ENCODE results near the gene TMEM242. TPM values are rescaled to one million over a fixed set of nuclear protein-coding genes. Genes with fewer than 3 reads are reported as not detected.

The TMEM242 gene
- polyA plus RNA-seq, 2 of the 4 experiments (the other 2 are of a cell fraction): 5.3 to 7.4 TPM

DNA sequence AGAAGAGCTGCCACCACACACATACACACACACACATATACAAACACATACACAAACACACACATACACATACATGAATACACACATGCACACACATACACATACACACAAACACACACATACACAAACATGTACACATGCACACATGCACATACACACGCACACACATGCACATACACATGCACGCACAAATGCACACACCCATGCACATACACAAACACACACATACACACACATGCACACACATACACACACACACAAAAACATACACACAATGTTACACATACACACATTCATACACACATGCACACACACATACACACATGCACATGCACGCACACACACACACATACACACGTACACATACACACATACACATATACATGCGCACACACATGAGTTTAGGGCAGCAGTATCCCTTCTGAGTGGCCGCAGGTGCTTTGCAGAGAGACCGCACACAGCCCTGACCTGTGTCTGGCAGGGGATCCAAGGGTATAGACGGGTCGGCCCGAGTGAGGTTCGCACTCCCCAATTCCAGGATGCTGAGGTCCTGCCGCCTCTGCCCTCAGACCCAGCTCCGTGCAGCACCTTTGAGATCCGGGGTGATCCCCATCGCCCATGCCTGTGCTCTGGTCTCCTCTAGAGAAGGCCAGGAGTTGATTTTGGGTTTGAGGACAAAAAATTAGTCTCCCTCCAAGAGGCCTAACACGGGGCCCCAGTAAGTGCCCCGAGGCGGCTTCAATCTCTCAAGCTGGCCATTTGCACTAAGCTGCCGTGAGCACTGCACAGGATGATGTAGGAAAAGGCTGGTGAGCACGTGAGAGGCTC lies 56.8 kb downstream of the TMEM242 start:
- TF ChIP-seq, protein P1, sequence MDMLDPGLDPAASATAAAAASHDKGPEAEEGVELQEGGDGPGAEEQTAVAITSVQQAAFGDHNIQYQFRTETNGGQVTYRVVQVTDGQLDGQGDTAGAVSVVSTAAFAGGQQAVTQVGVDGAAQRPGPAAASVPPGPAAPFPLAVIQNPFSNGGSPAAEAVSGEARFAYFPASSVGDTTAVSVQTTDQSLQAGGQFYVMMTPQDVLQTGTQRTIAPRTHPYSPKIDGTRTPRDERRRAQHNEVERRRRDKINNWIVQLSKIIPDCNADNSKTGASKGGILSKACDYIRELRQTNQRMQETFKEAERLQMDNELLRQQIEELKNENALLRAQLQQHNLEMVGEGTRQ (IDR thresholded peaks at IDR 0.05): no peak
- TF ChIP-seq CEBPB (IDR thresholded peaks at IDR 0.05): no peak
- TF ChIP-seq CBX2 (IDR thresholded peaks at IDR 0.05; ENCODE audit: borderline replicate concordance, low read depth): no peak
- TF ChIP-seq, protein P2, sequence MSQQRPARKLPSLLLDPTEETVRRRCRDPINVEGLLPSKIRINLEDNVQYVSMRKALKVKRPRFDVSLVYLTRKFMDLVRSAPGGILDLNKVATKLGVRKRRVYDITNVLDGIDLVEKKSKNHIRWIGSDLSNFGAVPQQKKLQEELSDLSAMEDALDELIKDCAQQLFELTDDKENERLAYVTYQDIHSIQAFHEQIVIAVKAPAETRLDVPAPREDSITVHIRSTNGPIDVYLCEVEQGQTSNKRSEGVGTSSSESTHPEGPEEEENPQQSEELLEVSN (IDR thresholded peaks at IDR 0.05; ENCODE audit: borderline replicate concordance, low read depth): no peak
- no peak for TF ChIP-seq TP53 (CRISPR knock-in tag; IDR thresholded peaks at IDR 0.05)
- no peak for TF ChIP-seq NPAS2 (CRISPR knock-in tag; IDR thresholded peaks at IDR 0.05; ENCODE audit: borderline replicate concordance)
- TF ChIP-seq FOSL2 (IDR thresholded peaks at IDR 0.05): no peak
- no peak for TF ChIP-seq FOSL2 (CRISPR knock-in tag; IDR thresholded peaks at IDR 0.05)
- no peak for TF ChIP-seq RNF2 (IDR thresholded peaks at IDR 0.05; ENCODE audit: borderline replicate concordance, low read depth)
- TF ChIP-seq ESRRA (IDR thresholded peaks at IDR 0.05; ENCODE audit: borderline replicate concordance, low read length): no peak
- TF ChIP-seq HOXB5 (CRISPR knock-in tag; IDR thresholded peaks at IDR 0.05): no peak
- TF ChIP-seq, protein P3, sequence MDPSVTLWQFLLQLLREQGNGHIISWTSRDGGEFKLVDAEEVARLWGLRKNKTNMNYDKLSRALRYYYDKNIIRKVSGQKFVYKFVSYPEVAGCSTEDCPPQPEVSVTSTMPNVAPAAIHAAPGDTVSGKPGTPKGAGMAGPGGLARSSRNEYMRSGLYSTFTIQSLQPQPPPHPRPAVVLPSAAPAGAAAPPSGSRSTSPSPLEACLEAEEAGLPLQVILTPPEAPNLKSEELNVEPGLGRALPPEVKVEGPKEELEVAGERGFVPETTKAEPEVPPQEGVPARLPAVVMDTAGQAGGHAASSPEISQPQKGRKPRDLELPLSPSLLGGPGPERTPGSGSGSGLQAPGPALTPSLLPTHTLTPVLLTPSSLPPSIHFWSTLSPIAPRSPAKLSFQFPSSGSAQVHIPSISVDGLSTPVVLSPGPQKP (IDR thresholded peaks at IDR 0.05; ENCODE audit: low read depth, low read length): no peak
- TF ChIP-seq POLR2AphosphoS2 (conservative IDR thresholded peaks at IDR 0.05; ENCODE audit: low read length): no peak
- TF ChIP-seq CBX8 (IDR thresholded peaks at IDR 0.05): no peak
- TF ChIP-seq RAD21 (conservative IDR thresholded peaks at IDR 0.05 in 1 of 2, IDR thresholded peaks at IDR 0.05 in 1 of 2): no peak
- TF ChIP-seq, protein P4, sequence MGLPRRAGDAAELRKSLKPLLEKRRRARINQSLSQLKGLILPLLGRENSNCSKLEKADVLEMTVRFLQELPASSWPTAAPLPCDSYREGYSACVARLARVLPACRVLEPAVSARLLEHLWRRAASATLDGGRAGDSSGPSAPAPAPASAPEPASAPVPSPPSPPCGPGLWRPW (IDR thresholded peaks at IDR 0.05): no peak
- no peak for TF ChIP-seq MAZ (IDR thresholded peaks at IDR 0.05; ENCODE audit: borderline replicate concordance, low read depth, low read length)
- TF ChIP-seq, protein P5, sequence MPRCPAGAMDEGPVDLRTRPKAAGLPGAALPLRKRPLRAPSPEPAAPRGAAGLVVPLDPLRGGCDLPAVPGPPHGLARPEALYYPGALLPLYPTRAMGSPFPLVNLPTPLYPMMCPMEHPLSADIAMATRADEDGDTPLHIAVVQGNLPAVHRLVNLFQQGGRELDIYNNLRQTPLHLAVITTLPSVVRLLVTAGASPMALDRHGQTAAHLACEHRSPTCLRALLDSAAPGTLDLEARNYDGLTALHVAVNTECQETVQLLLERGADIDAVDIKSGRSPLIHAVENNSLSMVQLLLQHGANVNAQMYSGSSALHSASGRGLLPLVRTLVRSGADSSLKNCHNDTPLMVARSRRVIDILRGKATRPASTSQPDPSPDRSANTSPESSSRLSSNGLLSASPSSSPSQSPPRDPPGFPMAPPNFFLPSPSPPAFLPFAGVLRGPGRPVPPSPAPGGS (IDR thresholded peaks at IDR 0.05): no peak
- no peak for TF ChIP-seq MYC (IDR thresholded peaks at IDR 0.05; ENCODE audit: borderline replicate concordance, low read length)
- TF ChIP-seq RFX5 (IDR thresholded peaks at IDR 0.05): no peak
- no peak for TF ChIP-seq ZSCAN20 (CRISPR knock-in tag; IDR thresholded peaks at IDR 0.05)
- H3K9me3 ChIP-seq: no peaks in the 10 kb centered on the region
- POLR2A ChIA-PET: no interaction called here
- no peaks in the 10 kb centered on the region for H3K4me1 ChIP-seq
- no peak for DNase-seq (ENCODE audit: low read depth in 1 of 2, low spot score in 1 of 2)
- 65% methylated on average over 12 of the region's 20 CpGs for WGBS (ENCODE audit: missing lambda C conversion rate)
- FAIRE-seq: no peak
- ATAC-seq: no peak
- no peak overlapping the region for H3K4me3 ChIP-seq
- no peak overlapping the region for H3K27ac ChIP-seq
- CTCF ChIA-PET: interaction anchor here (1.0 to 1.5 kb wide), 2 partner anchors 23 to 220 kb away, joined by 3 to 5 read pairs; no protein-coding TSS in a partner anchor
- H3K4me2 ChIP-seq: no peak overlapping the region

GRCh38 chr6:157265635-157266034 lies 57.7 kb downstream of the TMEM242 start:
- FAIRE-seq: no peak
- ChIA-PET POLR2A (no interaction called here), CTCF (interaction anchor here (1.0 to 2.7 kb wide), 2 partner anchors 10 to 219 kb away, joined by 3 to 8 read pairs; no protein-coding TSS in a partner anchor)
- no peak overlapping the region for H3K4me3 ChIP-seq
- no peaks in the 10 kb centered on the region for H3K4me1 ChIP-seq
- no peak overlapping the region for H3K4me2 ChIP-seq
- no peaks in the 10 kb centered on the region for H3K9me3 ChIP-seq
- H3K27ac ChIP-seq: no peak overlapping the region
- no peak for TF ChIP-seq ZNF302 (CRISPR knock-in tag; IDR thresholded peaks at IDR 0.05)
- no peak for TF ChIP-seq HEYL (CRISPR knock-in tag; IDR thresholded peaks at IDR 0.05)
- TF ChIP-seq KDM5A (IDR thresholded peaks at IDR 0.05): no peak
- TF ChIP-seq RNF2 (IDR thresholded peaks at IDR 0.05; ENCODE audit: borderline replicate concordance, low read depth): no peak
- TF ChIP-seq ESRRA (IDR thresholded peaks at IDR 0.05; ENCODE audit: borderline replicate concordance, low read length): no peak
- TF ChIP-seq HOXB5 (CRISPR knock-in tag; IDR thresholded peaks at IDR 0.05): no peak
- no peak for TF ChIP-seq JUN (IDR thresholded peaks at IDR 0.05)
- TF ChIP-seq, protein P5 (IDR thresholded peaks at IDR 0.05): no peak
- no peak for TF ChIP-seq MAZ (IDR thresholded peaks at IDR 0.05; ENCODE audit: borderline replicate concordance, low read depth, low read length)
- TF ChIP-seq POLR2A (IDR thresholded peaks at IDR 0.05; ENCODE audit: low read length): no peak
- no peak for TF ChIP-seq POLR2AphosphoS2 (conservative IDR thresholded peaks at IDR 0.05; ENCODE audit: low read length)
- no peak for TF ChIP-seq GATA3 (IDR thresholded peaks at IDR 0.05; ENCODE audit: borderline replicate concordance)
- TF ChIP-seq ZFP36 (IDR thresholded peaks at IDR 0.05; ENCODE audit: borderline replicate concordance, partially characterized antibody): no peak
- ATAC-seq: no peak
- 92% methylated on average over 6 of the region's 6 CpGs for WGBS (ENCODE audit: missing lambda C conversion rate)
- no peak for DNase-seq (ENCODE audit: low read depth in 1 of 2, low spot score in 1 of 2)

Measured in A549 (cell line).